ENCODE measurements around the gene EPAS1.

DNA sequence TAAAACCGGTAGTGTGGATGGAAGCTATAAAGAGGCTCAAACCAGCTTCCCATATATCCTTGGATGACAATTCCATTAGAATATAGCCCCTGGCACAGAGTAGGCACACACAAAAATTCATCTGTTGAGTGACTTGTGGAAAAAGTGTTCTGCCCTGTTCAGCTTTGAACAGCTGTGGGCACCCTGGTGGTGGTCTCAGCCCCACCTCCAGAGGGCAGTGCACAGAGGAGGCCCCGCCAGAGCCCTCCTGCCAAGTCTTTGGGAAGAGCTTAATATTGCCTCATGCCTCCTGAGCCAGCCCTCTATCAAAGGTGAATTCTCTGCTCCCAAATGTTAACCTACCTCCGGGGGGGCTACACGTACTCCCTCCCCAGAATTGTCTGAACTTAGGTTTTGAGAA lies 30.4 kb downstream of the EPAS1 start:
- TF ChIP-seq, protein P1, sequence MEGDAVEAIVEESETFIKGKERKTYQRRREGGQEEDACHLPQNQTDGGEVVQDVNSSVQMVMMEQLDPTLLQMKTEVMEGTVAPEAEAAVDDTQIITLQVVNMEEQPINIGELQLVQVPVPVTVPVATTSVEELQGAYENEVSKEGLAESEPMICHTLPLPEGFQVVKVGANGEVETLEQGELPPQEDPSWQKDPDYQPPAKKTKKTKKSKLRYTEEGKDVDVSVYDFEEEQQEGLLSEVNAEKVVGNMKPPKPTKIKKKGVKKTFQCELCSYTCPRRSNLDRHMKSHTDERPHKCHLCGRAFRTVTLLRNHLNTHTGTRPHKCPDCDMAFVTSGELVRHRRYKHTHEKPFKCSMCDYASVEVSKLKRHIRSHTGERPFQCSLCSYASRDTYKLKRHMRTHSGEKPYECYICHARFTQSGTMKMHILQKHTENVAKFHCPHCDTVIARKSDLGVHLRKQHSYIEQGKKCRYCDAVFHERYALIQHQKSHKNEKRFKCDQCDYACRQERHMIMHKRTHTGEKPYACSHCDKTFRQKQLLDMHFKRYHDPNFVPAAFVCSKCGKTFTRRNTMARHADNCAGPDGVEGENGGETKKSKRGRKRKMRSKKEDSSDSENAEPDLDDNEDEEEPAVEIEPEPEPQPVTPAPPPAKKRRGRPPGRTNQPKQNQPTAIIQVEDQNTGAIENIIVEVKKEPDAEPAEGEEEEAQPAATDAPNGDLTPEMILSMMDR (IDR thresholded peaks at IDR 0.05; ENCODE audit: low read depth, low read length, missing input control), result peak; percentile 26
- no peak for TF ChIP-seq MAX (IDR thresholded peaks at IDR 0.05)
- TF ChIP-seq SP1 (IDR thresholded peaks at IDR 0.05), result no peak
- TF ChIP-seq RAD21 (IDR thresholded peaks at IDR 0.05), result peak in 1 of 2 donors; percentile 49
- no peak for TF ChIP-seq YY1 (IDR thresholded peaks at IDR 0.05)

Data from liver (tissue), 3 donors.